HepG2 (cell line): ENCODE results near the gene ATP2B3. TPM values are rescaled to one million over a fixed set of nuclear protein-coding genes. Genes with fewer than 3 reads are reported as not detected.

Experiments
- FOXA3 ChIP-seq: IDR thresholded peaks from 2 replicates; pipeline ENCODE4 v1.6.1; 2016; ENCODE audit warnings: missing genetic modification reagents, missing compliant biosample characterization
- IKZF4 ChIP-seq: sonication (generic); formaldehyde crosslinking; IDR thresholded peaks from 2 replicates; pipeline ENCODE4 v1.5.1; 2020; ENCODE audit warnings: borderline replicate concordance, mild to moderate bottlenecking, low read depth, missing genetic modification reagents; ENCODE audit errors: not compliant biosample characterization
- JUND ChIP-seq: sonication (generic); formaldehyde crosslinking; IDR thresholded peaks from 2 replicates; pipeline ENCODE4 v1.8.0; 2022; ENCODE audit warnings: mild to moderate bottlenecking, missing genetic modification reagents
- KLF9 ChIP-seq: IDR thresholded peaks from 2 replicates; pipeline ENCODE4 v1.6.1; 2016; ENCODE audit warnings: low read depth
- MYC ChIP-seq: sonication (generic); formaldehyde crosslinking; IDR thresholded peaks from 2 replicates; pipeline ENCODE4 v1.9.0; 2021; ENCODE audit warnings: missing genetic modification reagents, borderline replicate concordance
- REL ChIP-seq: sonication (generic); formaldehyde crosslinking; conservative IDR thresholded peaks from 2 replicates; pipeline ENCODE4 v1.8.0; 2022; ENCODE audit warnings: mild to moderate bottlenecking, missing genetic modification reagents, moderate library complexity
- RFX1 ChIP-seq: fragments of 450-650 bp; IDR thresholded peaks from 2 replicates; pipeline ENCODE4 v1.6.1; 2017
- TFDP1 ChIP-seq: IDR thresholded peaks from 2 replicates; pipeline ENCODE4 v1.6.1; 2016; ENCODE audit warnings: missing compliant biosample characterization, missing genetic modification reagents, borderline replicate concordance
- TFDP2 ChIP-seq: sonication (generic); formaldehyde crosslinking; IDR thresholded peaks from 2 replicates; pipeline ENCODE4 v1.4.0; 2020; ENCODE audit warnings: missing genetic modification reagents
- ZNF451 ChIP-seq: sonication (generic); formaldehyde crosslinking; IDR thresholded peaks from 2 replicates; pipeline ENCODE4 v1.5.0; 2020; ENCODE audit warnings: mild to moderate bottlenecking, missing genetic modification reagents
- ZSCAN29 ChIP-seq: sonication (generic); formaldehyde crosslinking; conservative IDR thresholded peaks from 2 replicates; pipeline ENCODE4 v1.4.0; 2020; ENCODE audit warnings: mild to moderate bottlenecking, missing genetic modification reagents
- polyA plus RNA-seq, 8 experiments: library from polyadenylated mRNA; depleted of rRNA in 3 of 8; stranded (reverse) in 7 of 8; unstranded in 1 of 8; fragments of >200 nt; fragmentation: Illumina TruSeq in 4 of 8; extraction: Trizol in 4 of 8; gene quantifications; 2 replicates each; pipeline versions ENCODE4 v1.2.1 to v1.2.3, GENCODE V29; 2011 to 2016; ENCODE audit warnings: low read depth in 4 of 8, missing spikeins in 1 of 8, mixed read lengths in 1 of 8; ENCODE audit not compliant: insufficient read depth in 1 of 8
- total RNA-seq, 5 experiments: library from RNA; depleted of rRNA; stranded (reverse); fragments of >200 nt; fragmentation: Illumina TruSeq; extraction: Trizol; gene quantifications; 2 replicates each; pipeline ENCODE4 v1.2.3, GENCODE V29; 2016; ENCODE audit warnings: low read depth in 1 of 5
- TF ChIP-seq, protein P1 (sequence below): sonication (generic); formaldehyde crosslinking; IDR thresholded peaks from 2 replicates; pipeline ENCODE4 v1.4.0; 2020; ENCODE audit warnings: missing genetic modification reagents
- TF ChIP-seq, protein P2 (sequence below): sonication (generic); formaldehyde crosslinking; IDR thresholded peaks from 2 replicates; pipeline ENCODE4 v1.4.0; 2020; ENCODE audit warnings: mild to moderate bottlenecking, missing genetic modification reagents
- TF ChIP-seq, protein P3 (sequence below): sonication (generic); formaldehyde crosslinking; IDR thresholded peaks from 2 replicates; pipeline ENCODE4 v1.4.0; 2020; ENCODE audit warnings: missing genetic modification reagents, mild to moderate bottlenecking, borderline replicate concordance

The ATP2B3 gene
- total and polyA plus RNA-seq, 2 of the 13 experiments (the other 11 are each of a cell fraction or from before 2014, with no cell fraction given), result not detected

DNA sequence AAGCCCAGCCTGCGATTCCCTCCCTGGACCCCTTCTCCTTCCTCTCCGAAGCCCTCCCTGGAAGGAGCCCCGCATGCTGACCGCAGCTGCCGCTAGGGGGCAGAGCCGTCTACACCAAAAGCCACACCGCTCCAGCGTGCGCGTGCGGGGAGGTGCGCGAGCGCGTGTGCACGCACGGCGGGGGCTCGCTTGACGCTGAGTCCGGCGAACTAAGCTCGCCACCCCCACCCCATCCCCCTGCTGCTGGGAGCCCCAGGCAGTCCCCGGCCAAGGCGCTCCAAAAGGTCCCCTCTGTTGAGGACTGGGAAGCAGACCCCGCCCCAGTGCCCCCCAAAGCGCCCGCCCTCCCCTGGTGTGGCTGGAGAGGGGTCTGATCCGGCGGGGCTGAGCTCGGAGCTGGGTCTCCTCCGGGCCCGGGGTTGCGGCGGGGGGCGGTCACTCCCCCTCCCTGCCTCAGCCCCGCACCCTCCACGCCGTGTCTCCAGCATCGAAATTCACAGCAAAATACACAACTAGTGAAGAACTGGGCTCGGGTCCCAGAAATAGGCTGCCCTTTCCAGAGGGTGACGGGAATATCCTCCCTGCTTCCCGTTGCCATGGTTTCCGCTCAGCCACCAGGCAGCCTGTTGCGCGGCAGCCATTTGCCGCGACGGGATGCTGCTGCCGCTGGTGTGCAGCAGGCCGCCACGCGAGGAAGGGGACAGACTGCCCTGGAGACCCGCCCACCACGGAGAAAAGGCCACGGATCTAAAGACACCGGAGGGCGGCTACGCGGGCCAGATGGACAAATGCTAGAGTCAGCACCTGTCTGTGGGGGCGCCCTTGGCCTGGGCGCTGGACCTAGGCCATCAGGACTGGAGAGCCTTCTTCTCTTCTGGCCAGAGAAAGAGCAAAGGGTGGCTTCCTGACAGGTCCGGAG is 92.7 kb downstream of the ATP2B3 start (continued):
- TF ChIP-seq, protein P1, sequence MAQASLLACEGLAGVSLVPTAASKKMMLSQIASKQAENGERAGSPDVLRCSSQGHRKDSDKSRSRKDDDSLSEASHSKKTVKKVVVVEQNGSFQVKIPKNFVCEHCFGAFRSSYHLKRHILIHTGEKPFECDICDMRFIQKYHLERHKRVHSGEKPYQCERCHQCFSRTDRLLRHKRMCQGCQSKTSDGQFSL, result no peak
- peak; percentile 49; the same call in 1 of the 2 replicates for TF ChIP-seq TFDP2
- TF ChIP-seq ZSCAN29 (CRISPR knock-in tag), result peak; percentile 95
- TF ChIP-seq, protein P2, sequence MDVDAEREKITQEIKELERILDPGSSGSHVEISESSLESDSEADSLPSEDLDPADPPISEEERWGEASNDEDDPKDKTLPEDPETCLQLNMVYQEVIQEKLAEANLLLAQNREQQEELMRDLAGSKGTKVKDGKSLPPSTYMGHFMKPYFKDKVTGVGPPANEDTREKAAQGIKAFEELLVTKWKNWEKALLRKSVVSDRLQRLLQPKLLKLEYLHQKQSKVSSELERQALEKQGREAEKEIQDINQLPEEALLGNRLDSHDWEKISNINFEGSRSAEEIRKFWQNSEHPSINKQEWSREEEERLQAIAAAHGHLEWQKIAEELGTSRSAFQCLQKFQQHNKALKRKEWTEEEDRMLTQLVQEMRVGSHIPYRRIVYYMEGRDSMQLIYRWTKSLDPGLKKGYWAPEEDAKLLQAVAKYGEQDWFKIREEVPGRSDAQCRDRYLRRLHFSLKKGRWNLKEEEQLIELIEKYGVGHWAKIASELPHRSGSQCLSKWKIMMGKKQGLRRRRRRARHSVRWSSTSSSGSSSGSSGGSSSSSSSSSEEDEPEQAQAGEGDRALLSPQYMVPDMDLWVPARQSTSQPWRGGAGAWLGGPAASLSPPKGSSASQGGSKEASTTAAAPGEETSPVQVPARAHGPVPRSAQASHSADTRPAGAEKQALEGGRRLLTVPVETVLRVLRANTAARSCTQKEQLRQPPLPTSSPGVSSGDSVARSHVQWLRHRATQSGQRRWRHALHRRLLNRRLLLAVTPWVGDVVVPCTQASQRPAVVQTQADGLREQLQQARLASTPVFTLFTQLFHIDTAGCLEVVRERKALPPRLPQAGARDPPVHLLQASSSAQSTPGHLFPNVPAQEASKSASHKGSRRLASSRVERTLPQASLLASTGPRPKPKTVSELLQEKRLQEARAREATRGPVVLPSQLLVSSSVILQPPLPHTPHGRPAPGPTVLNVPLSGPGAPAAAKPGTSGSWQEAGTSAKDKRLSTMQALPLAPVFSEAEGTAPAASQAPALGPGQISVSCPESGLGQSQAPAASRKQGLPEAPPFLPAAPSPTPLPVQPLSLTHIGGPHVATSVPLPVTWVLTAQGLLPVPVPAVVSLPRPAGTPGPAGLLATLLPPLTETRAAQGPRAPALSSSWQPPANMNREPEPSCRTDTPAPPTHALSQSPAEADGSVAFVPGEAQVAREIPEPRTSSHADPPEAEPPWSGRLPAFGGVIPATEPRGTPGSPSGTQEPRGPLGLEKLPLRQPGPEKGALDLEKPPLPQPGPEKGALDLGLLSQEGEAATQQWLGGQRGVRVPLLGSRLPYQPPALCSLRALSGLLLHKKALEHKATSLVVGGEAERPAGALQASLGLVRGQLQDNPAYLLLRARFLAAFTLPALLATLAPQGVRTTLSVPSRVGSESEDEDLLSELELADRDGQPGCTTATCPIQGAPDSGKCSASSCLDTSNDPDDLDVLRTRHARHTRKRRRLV (CRISPR knock-in tag), result no peak
- peak; percentile 80 for TF ChIP-seq MYC (CRISPR knock-in tag)
- TF ChIP-seq FOXA3, result peak; percentile 31; the same call in 1 of the 2 replicates
- no peak for TF ChIP-seq IKZF4 (CRISPR knock-in tag)
- TF ChIP-seq, protein P3, sequence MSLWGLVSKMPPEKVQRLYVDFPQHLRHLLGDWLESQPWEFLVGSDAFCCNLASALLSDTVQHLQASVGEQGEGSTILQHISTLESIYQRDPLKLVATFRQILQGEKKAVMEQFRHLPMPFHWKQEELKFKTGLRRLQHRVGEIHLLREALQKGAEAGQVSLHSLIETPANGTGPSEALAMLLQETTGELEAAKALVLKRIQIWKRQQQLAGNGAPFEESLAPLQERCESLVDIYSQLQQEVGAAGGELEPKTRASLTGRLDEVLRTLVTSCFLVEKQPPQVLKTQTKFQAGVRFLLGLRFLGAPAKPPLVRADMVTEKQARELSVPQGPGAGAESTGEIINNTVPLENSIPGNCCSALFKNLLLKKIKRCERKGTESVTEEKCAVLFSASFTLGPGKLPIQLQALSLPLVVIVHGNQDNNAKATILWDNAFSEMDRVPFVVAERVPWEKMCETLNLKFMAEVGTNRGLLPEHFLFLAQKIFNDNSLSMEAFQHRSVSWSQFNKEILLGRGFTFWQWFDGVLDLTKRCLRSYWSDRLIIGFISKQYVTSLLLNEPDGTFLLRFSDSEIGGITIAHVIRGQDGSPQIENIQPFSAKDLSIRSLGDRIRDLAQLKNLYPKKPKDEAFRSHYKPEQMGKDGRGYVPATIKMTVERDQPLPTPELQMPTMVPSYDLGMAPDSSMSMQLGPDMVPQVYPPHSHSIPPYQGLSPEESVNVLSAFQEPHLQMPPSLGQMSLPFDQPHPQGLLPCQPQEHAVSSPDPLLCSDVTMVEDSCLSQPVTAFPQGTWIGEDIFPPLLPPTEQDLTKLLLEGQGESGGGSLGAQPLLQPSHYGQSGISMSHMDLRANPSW (CRISPR knock-in tag), result no peak
- TF ChIP-seq KLF9 (CRISPR knock-in tag), result no peak
- peak; percentile 63 for TF ChIP-seq RFX1
- TF ChIP-seq ZNF451 (CRISPR knock-in tag), result 0 out of 2 replicates have a peak, but pooled peaks have one; percentile 20
- peak; percentile 65; the same call in 1 of the 2 replicates for TF ChIP-seq TFDP1 (CRISPR knock-in tag)
- TF ChIP-seq REL (CRISPR knock-in tag), result no peak
- TF ChIP-seq JUND (CRISPR knock-in tag), result no peak
